ENCODE measurements around the gene UGT3A1.
"Not testable (repeated sequence)": the region's sequence is repeated elsewhere in the genome, so short reads cannot be mapped to it uniquely, and the experiment has no call there.

UGT3A1 gene, protein sequence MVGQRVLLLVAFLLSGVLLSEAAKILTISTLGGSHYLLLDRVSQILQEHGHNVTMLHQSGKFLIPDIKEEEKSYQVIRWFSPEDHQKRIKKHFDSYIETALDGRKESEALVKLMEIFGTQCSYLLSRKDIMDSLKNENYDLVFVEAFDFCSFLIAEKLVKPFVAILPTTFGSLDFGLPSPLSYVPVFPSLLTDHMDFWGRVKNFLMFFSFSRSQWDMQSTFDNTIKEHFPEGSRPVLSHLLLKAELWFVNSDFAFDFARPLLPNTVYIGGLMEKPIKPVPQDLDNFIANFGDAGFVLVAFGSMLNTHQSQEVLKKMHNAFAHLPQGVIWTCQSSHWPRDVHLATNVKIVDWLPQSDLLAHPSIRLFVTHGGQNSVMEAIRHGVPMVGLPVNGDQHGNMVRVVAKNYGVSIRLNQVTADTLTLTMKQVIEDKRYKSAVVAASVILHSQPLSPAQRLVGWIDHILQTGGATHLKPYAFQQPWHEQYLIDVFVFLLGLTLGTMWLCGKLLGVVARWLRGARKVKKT

DNA sequence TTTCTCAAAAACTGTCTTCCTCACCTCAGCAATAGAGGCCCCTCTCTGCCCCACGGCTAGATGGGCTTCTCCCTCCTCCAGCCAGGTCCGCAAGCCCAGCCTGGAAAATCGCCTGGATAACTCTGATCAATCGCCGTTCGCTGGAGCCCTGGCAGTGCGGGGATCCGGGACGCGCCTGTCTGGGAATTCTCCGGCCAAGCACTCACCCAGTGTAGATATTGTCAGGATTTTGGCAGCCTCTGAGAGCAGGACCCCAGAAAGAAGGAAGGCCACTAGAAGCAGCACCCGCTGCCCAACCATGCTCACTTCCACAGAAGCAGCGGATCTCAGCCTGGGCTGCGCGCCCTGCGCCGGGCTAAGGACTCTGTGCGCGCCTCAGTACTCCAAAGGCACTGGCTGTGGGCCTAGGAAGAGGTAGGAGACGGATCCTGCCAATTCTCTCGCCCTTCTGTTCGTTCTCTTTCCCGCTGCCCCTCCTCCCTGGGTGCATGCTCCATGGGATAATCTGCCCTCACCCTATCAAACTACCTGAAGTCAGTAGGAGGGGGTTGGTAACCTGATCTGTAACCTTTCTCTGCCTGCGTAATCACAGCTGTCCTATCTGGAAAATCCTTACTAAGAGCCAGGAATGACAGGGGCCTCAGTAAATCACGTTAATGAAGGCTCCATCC is at the start of gene UGT3A1:
Gene UGT3A1, minus strand, starts transcription at position 450 of the 671 bp plus-strand sequence. Its CDS starts 150 bp downstream, at position 300.
- DNase-seq (ENCODE audit: low spot score) (no peak), FAIRE-seq (no peak)

DNA sequence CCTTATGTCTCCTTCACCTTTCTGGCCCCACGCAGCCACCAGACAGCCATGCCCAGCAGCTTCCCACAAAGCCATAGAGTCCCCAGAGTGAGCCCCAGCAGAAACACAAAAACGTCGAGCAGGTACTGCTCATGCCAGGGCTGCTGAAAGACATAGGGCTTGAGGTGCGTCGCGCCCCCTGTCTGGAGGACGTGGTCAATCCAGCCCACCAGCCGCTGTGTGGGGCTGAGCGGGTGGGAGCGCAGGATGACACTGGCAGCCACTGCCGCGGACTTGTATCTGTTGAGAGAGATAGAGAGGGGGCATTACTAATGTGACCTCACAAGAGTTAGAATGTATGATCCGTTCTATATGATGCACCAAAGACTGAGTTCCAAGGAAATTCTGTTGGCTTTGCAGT is 44.5 kb upstream of the UGT3A1 start:
- no peak for FAIRE-seq
- DNase-seq (ENCODE audit: low spot score) = no peak

DNA sequence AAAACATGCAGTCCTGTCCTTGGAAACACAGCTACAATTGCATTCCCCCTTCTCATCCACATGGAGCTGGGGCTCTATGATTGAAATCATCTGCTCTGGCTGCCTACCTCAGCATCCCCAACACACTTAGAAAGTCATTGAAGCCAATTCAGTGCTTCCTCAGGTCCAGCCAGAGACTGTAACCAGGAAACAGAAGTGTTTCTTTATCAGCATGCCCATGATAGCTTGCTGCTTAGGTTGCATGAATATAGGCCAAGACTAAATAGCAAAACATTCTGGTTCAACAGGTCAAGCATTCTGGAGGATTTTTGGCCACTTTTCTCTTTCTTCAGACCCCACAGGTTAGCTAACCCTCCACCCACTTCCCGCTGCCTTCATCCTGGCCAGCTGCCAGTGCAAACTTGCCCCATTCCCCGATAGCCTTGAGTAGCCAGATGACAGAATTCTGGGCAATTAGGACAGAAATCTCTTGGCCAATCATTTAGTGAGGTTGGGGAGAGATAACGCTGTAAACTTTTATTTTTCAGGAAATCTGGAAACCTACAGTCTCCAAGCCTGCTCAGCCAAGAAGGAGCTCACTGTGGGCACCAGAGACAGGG is 43.4 kb upstream of the UGT3A1 start:
- FAIRE-seq; DNase-seq (ENCODE audit: low spot score): not testable (repeated sequence)

DNA sequence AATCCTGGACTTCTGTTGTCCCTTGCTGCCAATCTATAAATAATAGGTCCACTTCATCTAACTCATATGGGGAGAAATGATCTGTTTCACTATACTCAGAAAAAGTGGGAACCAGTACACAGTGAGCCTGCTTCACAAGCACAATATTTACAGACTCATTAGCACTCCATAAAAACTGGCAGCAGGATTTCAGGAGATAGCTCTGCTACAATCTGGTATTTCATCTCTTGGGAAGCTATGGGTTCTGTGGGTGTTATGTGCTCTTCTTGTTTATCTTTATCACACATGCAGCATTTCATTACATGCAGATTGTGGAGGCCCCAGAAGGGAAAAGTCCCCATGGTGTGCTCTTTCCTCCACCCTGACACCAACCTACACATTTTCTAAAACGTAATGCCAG is 42.3 kb upstream of the UGT3A1 start:
- FAIRE-seq (no peak), DNase-seq (ENCODE audit: low spot score) (no peak)

DNA sequence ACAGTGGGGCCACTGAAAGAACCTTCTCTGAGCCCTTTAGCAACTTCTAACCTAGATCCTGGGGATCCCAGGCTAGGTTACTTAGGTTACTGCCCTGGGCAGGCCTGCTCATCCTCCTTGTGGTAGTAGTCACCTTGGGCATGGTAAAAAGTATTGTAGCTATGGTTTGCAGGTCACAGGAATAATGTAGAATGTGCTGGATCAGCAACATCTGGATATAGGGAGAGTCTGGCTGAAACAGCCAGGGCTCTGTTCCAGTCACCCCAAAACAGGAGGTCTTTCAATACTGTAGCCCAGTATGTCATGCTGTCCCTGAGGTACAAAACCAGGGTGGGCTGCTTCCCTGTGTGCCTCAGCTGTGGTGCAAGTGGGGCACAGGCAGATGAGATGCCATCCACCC is 41.9 kb upstream of the UGT3A1 start:
- FAIRE-seq (no peak), DNase-seq (ENCODE audit: low spot score) (no peak)

DNA sequence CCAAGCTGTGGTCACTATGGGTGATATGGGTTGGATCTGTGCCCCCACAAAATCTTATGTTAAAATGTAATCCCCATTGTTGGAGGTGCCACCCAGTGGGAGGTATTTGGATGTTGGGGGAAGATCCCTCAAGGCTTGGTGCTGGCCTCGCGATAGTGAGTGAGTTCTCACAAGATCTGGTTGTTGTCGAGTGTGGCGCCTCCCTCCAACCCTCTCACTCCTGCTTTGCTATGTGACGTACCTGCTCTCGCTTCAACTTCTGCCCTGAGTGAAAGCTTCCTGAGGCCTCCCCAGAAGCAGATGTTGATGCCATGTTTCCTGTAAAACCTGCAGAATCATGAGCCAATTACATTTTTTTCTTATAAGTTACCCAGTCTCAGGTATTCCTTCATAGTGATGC is 40.0 kb upstream of the UGT3A1 start:
- DNase-seq (ENCODE audit: low spot score) (no peak), FAIRE-seq (no peak)

DNA sequence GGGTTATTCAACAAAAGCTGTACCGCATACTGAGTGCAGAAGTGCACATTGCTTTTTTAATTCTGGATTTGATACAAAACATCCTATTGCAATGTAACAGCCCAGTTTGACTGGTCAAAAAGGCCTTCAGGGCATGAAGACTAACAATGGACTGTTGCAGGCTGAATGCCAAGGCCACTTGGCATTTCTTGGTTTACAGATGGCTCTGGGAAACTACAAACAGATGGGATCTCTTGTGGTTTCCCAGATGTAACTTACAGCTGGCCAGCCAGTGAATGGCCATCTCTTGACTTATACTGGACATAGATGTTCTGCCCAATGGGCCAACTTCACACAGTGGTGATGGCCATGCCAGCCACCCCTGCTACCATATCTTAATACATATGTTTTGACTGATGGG is 38.7 kb upstream of the UGT3A1 start:
- no peak for FAIRE-seq
- no peak for DNase-seq (ENCODE audit: low spot score)

DNA sequence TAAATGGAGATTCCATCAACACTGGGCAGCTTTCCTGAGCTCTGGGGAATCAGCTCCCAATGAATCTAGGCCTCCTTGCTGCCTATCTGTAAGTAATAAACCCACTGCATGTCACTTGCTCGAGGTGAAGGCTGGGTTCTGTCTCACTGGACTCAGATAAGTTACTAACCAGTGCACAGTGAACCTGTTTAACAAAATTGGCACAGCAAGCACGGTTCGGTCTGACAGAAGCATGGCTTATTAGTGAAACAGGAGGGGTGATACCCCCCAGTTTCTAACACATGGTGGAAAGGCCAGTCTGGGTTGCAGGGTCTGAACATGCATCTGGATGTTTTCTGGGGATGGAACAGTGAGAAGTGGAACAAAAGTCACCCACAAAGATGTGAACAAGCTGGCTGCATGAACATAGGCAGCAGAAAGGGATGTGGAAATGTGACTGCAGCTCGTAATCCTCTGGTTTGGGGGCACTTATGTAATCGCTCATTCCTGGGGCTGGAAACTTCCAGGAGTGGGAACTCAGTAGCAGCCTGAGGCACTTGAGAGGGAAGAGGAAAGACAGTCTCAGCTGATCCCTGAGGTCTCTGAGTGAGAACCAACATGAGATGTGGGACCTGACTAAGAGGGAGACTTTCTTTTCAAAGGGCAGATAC is 37.8 kb upstream of the UGT3A1 start:
- FAIRE-seq (no peak), DNase-seq (ENCODE audit: low spot score) (no peak)

DNA sequence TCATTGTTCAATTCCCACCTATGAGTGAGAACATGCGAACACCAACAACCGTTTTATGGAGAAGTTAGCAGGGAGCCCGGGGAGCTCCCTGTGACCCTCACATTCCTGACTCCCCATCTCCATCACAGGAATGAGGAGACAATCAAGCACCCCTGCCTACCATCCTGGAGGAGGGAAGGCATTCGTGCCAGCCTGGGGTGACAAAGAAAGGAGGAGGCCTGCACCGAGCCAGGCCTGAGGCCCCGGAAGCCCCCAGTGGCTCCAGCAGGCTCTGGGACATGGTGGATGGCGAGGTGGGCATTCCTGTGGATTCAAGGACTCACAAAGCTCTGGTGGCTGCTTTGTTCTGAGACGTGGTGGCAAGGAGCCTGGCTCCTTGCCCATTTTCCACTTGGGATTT is 36.5 kb upstream of the UGT3A1 start:
- no peak for DNase-seq (ENCODE audit: low spot score)
- no peak for FAIRE-seq

DNA sequence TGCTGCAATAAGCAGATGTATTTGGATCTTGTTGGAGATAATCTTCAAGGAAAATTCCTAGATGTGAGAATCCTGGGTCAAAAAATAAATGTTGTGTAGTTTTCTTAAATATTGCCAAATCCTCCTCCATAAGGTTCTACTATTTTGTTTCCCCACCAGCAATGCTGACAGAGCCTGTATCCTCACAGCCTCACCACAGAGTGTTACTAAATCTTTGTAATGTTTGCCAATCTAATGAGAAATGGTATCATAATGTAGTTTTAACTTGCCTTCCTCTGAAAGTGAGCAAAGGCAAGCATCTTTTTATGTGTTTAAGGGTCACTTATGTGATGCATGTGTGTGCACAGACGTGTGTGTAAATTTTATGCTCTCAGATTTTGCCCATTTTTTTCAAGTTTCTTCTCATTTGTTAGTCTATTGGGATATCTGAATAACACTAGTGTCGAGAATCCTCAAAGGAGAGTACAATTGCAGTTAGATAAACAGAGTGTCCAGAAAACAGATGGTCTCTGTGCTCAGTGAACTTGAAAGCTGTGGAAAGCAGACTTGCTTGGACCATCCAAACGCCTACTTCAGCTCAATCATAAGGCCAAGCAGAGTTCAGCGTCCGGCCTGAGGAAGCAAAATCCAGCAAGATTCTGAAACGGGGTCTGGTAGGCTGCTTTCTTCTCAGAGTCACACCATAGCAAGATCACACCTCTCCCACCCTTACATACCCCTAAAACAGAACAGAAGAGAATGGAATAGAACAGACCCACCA is 35.7 kb upstream of the UGT3A1 start:
- FAIRE-seq (no peak), DNase-seq (ENCODE audit: low spot score) (no peak)

DNA sequence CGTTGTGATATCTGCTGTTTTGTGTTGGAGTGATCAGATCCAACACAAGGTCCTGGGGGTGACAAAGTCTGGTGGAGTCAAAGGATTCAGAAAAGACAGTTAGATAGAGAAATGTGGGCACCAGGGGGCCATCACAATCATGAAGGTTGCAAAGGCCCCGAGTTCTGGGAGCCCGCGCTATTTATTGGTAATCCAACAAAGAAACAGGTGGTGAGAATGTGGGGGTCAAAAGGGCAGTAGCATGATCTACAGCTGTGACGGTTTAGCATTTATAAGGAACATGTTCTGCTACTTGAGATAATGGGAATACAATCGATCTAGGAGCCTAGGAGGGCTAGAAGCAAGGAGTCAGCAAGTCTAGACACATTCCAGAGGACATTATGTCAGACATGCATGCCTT is 31.1 kb upstream of the UGT3A1 start:
- not testable (repeated sequence) for FAIRE-seq

DNA sequence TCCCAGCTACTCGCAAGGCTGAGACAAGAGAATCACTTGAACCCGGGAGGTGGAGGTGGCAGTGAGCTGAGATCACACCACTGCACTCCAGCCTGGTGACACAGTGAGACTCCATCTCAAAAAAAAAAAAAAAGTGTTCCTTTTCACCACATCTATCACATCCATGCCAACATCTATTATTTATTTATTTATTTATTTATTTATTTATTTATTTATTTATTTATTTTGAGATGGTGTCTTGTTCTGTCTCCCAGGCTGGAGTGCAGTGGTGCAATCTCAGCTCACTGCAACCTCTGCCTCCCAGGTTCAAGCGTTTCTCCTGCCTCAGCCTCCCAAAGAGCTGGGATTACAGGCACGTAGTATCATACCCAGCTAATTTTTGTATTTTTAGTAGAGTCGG is 28.4 kb upstream of the UGT3A1 start:
- DNase-seq (ENCODE audit: low spot score); FAIRE-seq: not testable (repeated sequence)

More for the DNA sequence above, 31.1 kb upstream of the UGT3A1 start:
- not testable (repeated sequence) for DNase-seq (ENCODE audit: low spot score)

DNA sequence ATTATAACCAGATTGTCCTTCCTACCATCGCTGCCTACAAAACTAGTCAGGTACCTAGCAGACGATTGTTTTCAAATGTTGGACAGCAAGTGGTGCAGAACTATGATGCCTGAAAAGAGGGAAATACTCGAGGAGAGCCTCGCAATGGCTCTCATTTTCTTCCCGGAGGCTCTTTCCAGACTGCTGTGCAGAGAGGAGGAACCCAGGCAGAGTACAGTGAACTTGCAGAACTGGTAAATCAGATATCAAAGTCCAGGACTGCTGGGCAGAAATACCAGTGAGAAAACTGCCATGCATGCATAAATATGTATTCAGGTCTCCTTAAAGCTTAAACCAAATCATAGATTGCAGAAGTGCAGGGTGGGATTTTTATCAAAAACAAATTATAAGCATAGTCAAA is 26.4 kb upstream of the UGT3A1 start:
- DNase-seq (ENCODE audit: low spot score) (no peak), FAIRE-seq (no peak)

DNA sequence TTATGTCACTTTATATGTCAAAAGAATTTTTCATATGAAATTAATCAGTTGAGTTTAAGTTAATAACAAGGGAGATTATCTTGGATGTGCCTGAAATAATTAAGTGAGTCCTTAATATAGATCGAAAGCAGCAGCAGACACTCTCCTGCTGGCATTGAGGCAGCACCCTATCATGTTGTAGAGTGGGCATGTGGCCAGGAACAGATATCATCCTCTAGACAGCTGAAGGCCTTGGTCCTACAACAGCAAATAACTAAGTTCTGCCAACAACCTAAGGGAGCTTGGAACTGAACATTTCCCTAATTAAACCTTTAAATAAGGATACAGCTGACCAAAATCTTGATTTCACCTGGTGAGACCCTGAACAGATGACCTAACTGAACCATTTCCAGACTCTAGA is 25.8 kb upstream of the UGT3A1 start:
- no peak for FAIRE-seq
- no peak for DNase-seq (ENCODE audit: low spot score)

DNA sequence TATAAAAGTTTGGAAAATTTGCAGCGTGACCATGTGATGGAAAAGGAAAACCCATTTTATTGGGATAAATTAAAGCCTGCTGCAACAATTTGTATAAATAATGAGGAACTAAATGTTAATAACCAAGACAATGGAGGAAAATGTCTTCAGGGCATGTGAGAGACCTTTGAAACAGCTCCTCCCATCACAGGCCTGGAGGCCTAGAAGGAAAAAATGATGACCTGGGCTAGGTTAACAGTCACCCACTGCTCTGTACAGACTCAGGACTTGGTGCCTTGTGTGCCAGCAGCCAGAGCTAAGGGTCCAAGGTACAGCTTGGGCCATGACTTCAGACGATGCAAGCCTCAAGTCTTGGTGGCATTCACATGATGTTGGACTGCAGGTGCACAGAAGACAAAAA is 22.0 kb upstream of the UGT3A1 start:
- FAIRE-seq (no peak), DNase-seq (ENCODE audit: low spot score) (no peak)

DNA sequence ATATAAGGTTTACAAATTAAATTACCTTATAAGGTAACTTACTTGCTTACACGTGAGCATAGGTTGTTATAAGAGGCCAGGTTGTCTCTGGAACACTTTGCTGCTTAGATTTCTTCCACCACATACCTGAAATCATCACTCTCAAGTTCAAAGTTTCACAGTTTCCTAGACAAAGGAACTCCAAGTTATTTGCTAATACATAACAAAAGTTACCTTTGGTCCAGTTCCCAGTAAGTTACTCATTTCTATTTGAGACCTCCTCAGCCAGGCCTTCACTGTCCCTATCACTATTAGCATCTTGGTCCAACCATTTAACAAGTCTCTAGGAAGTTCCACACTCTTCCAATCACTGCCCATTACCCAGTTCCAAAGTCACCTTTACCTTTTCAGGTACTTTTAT is 18.5 kb upstream of the UGT3A1 start:
- DNase-seq (ENCODE audit: low spot score) (no peak), FAIRE-seq (no peak)

DNA sequence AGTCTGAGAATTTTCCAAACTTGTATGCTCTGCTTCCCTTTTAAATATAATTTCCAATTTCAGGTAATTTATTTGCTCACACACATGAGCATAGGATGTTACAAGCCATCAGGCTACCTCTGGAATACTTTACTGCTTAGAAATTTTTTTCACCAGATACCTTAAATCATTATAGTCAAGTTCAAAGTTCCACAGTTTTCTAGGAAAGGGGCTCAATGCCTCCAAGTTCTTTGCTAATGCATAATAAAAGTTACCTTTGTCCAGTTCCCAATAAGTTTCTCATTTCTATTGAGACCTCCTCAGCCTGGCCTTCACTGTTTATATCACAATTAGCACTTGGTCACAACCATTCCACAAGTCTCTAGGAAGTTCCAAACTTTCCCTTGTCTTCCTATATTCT is 16.2 kb upstream of the UGT3A1 start:
- no peak for DNase-seq (ENCODE audit: low spot score)

DNA sequence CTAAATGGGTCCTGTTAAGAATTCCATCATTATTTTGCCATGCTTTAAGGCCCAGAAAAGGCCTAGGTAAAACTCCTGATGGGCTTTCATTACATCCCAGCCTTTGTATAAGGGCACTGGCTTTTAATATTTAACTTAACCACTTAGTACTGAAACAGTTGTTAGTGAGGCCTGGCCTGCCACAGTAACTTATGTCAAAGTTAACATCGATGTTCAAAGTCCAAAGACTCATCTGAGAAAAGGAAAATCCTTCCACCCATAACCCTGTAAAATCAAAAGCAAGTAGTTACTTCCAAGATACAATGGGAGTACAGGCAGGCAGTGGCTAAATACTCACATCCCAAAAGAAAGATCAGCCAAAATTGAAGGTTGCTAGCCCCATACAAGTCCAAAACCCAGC is 15.0 kb upstream of the UGT3A1 start:
- peak; percentile 55 for FAIRE-seq
- DNase-seq (ENCODE audit: low spot score) = no peak

More for the DNA sequence above, 16.2 kb upstream of the UGT3A1 start:
- no peak for FAIRE-seq

DNA sequence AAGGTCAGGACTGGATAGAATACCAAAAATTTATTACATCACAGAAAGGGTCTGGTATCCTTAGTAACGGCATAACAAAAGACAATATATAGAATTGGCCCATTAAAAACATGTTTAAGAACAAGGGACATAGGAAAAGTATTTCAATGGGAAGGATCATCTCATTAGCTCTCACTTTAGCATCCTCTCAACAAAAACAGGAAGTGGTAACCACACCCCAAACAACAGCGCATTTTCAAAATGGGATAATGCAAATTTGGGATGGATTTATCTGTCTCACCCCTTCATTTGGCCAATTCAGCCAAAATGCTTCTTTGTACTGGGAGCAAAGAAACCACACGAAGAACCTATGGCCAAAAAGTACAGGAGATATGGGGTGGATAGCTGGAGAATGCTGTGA is 9.8 kb upstream of the UGT3A1 start:
- FAIRE-seq (no peak), DNase-seq (ENCODE audit: low spot score) (no peak)

DNA sequence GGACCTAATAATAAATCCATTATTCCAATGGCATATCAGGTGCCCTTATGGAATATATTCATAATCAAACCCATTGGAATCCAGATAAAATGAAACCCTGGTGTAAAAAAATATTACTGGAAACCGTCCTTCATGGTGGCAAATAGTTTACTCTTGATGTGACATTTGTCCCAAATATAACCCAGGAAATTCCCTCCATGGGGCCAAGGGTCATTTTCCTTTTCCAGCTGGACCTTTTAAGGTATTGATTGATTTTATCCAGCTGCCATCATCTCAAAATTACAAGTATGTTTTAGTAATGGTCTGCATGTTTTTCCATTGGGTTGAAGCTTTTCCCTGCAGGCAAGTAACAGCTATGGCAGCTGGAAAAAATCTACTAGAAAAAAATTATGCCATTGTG is 8.4 kb upstream of the UGT3A1 start:
- no peak for FAIRE-seq
- no peak for DNase-seq (ENCODE audit: low spot score)

DNA sequence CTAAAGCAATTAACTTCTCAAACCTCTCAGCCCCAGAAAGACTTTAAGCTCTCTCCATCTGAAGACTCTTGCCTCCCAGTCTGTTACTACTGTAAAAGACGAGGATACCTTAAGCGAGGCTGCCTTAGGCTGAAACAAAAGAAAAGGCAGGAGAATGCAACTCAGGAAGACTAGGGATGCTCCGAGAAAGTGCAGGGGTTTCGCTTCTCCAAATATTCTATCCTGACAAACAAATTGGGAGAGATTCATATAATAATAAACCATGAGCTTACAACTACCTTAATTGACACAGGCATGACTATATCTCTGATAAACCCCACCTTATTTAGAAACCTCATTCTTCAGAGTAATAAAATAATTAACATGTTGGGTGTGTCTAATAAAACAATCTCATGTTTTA is 4.9 kb upstream of the UGT3A1 start:
- FAIRE-seq (no peak), DNase-seq (ENCODE audit: low spot score) (no peak)
